HepG2 (cell line): ENCODE data around the gene MCOLN1. TPM values are rescaled to one million over a fixed set of nuclear protein-coding genes. Genes with fewer than 3 reads are reported as not detected.
A peak's percentile ranks its signal among the peaks of the same experiment; 100 is the strongest.

Experiments
- BATF2 ChIP-seq: sonication (generic); formaldehyde crosslinking; IDR thresholded peaks from 2 replicates; pipeline ENCODE4 v1.8.0; 2022; ENCODE audit warnings: mild to moderate bottlenecking, missing genetic modification reagents, moderate library complexity
- DNMT3B ChIP-seq: conservative IDR thresholded peaks from 2 replicates; pipeline ENCODE4 v1.6.1; 2016; ENCODE audit warnings: missing biosample characterization, control low read depth
- IRF1 ChIP-seq: sonication (generic); formaldehyde crosslinking; IDR thresholded peaks from 2 replicates; pipeline ENCODE4 v1.4.0; 2020; ENCODE audit warnings: low read depth, mild to moderate bottlenecking, missing genetic modification reagents
- MED1 ChIP-seq: sonication (generic); formaldehyde crosslinking; IDR thresholded peaks from 2 replicates; pipeline ENCODE4 v1.4.0; 2020; ENCODE audit warnings: missing genetic modification reagents
- NFATC3 ChIP-seq: sonication (generic); formaldehyde crosslinking; IDR thresholded peaks from 2 replicates; pipeline ENCODE4 v1.5.1; 2020; ENCODE audit warnings: mild to moderate bottlenecking, missing genetic modification reagents
- RELA ChIP-seq: sonication (generic); formaldehyde crosslinking; IDR thresholded peaks from 2 replicates; pipeline ENCODE4 v1.4.0; 2020; ENCODE audit warnings: missing genetic modification reagents
- TBX2 ChIP-seq: sonication (generic); formaldehyde crosslinking; IDR thresholded peaks from 2 replicates; pipeline ENCODE4 v1.5.0; 2020; ENCODE audit warnings: missing genetic modification reagents, mild to moderate bottlenecking, borderline replicate concordance
- TSC22D2 ChIP-seq: sonication (generic); formaldehyde crosslinking; IDR thresholded peaks from 2 replicates; pipeline ENCODE4 v1.5.1; 2020; ENCODE audit warnings: missing genetic modification reagents, mild to moderate bottlenecking, borderline replicate concordance
- ZFP82 ChIP-seq: sonication (generic); formaldehyde crosslinking; IDR thresholded peaks from 2 replicates; pipeline ENCODE4 v1.5.1; 2020; ENCODE audit warnings: mild to moderate bottlenecking, missing genetic modification reagents, borderline replicate concordance
- ZHX1 ChIP-seq: sonication (generic); formaldehyde crosslinking; IDR thresholded peaks from 2 replicates; pipeline ENCODE4 v1.8.1; 2022; ENCODE audit warnings: low read depth, mild to moderate bottlenecking, missing genetic modification reagents
- ZNF317 ChIP-seq: sonication (generic); formaldehyde crosslinking; IDR thresholded peaks from 2 replicates; pipeline ENCODE4 v1.5.0; 2020; ENCODE audit warnings: mild to moderate bottlenecking, missing genetic modification reagents
- ZNF510 ChIP-seq: sonication (generic); formaldehyde crosslinking; IDR thresholded peaks from 2 replicates; pipeline ENCODE4 v1.4.0; 2020; ENCODE audit warnings: low read depth, mild to moderate bottlenecking, missing genetic modification reagents
- ZNF577 ChIP-seq: sonication (generic); formaldehyde crosslinking; IDR thresholded peaks from 2 replicates; pipeline ENCODE4 v1.4.0; 2020; ENCODE audit warnings: mild to moderate bottlenecking, low read depth, missing genetic modification reagents, borderline replicate concordance
- ZNF615 ChIP-seq: sonication (generic); formaldehyde crosslinking; IDR thresholded peaks from 2 replicates; pipeline ENCODE4 v1.5.0; 2020; ENCODE audit warnings: mild to moderate bottlenecking, missing genetic modification reagents, borderline replicate concordance
- ZNF619 ChIP-seq: sonication (generic); formaldehyde crosslinking; IDR thresholded peaks from 2 replicates; pipeline ENCODE4 v1.4.0; 2020; ENCODE audit warnings: mild to moderate bottlenecking, missing genetic modification reagents
- ZNF883 ChIP-seq: sonication (generic); formaldehyde crosslinking; IDR thresholded peaks from 2 replicates; pipeline ENCODE4 v1.5.1; 2020; ENCODE audit warnings: mild to moderate bottlenecking, missing genetic modification reagents; ENCODE audit errors: not compliant biosample characterization
- polyA plus RNA-seq, 8 experiments: library from polyadenylated mRNA; depleted of rRNA in 3 of 8; stranded (reverse) in 7 of 8; unstranded in 1 of 8; fragments of >200 nt; fragmentation: Illumina TruSeq in 4 of 8; extraction: Trizol in 4 of 8; gene quantifications; 2 replicates each; pipeline versions ENCODE4 v1.2.1 to v1.2.3, GENCODE V29; 2011 to 2016; ENCODE audit warnings: low read depth in 4 of 8, missing spikeins in 1 of 8, mixed read lengths in 1 of 8; ENCODE audit not compliant: insufficient read depth in 1 of 8
- total RNA-seq, 5 experiments: library from RNA; depleted of rRNA; stranded (reverse); fragments of >200 nt; fragmentation: Illumina TruSeq; extraction: Trizol; gene quantifications; 2 replicates each; pipeline ENCODE4 v1.2.3, GENCODE V29; 2016; ENCODE audit warnings: low read depth in 1 of 5
- TF ChIP-seq, protein P1 (sequence below): sonication (generic); formaldehyde crosslinking; IDR thresholded peaks from 2 replicates; pipeline ENCODE4 v1.4.0; 2020; ENCODE audit warnings: mild to moderate bottlenecking, missing genetic modification reagents
- TF ChIP-seq, protein P2 (sequence below): sonication (generic); formaldehyde crosslinking; IDR thresholded peaks from 2 replicates; pipeline ENCODE4 v1.8.0; 2022; ENCODE audit warnings: low read depth, missing genetic modification reagents
- TF ChIP-seq, protein P3 (sequence below): sonication (generic); formaldehyde crosslinking; IDR thresholded peaks from 2 replicates; pipeline ENCODE4 v1.8.0; 2022; ENCODE audit warnings: mild to moderate bottlenecking, missing genetic modification reagents, moderate library complexity

Gene MCOLN1
- total and polyA plus RNA-seq, 2 of the 13 experiments (the other 11 are each of a cell fraction or from before 2014, with no cell fraction given): 3.4 to 15.7 TPM

GRCh38 chr19:7562646-7563393 lies 40.4 kb downstream of the MCOLN1 start (continued):
- TF ChIP-seq MED1 (CRISPR knock-in tag): peak; percentile 76
- 0 out of 2 replicates have a peak, but pooled peaks have one; percentile 82 for TF ChIP-seq IRF1 (CRISPR knock-in tag)
- 0 out of 2 replicates have a peak, but pooled peaks have one; percentile 51 for TF ChIP-seq ZHX1 (CRISPR knock-in tag)
- TF ChIP-seq ZNF883: peak; percentile 95
- peak; percentile 83 for TF ChIP-seq TBX2 (CRISPR knock-in tag)
- TF ChIP-seq, protein P1, sequence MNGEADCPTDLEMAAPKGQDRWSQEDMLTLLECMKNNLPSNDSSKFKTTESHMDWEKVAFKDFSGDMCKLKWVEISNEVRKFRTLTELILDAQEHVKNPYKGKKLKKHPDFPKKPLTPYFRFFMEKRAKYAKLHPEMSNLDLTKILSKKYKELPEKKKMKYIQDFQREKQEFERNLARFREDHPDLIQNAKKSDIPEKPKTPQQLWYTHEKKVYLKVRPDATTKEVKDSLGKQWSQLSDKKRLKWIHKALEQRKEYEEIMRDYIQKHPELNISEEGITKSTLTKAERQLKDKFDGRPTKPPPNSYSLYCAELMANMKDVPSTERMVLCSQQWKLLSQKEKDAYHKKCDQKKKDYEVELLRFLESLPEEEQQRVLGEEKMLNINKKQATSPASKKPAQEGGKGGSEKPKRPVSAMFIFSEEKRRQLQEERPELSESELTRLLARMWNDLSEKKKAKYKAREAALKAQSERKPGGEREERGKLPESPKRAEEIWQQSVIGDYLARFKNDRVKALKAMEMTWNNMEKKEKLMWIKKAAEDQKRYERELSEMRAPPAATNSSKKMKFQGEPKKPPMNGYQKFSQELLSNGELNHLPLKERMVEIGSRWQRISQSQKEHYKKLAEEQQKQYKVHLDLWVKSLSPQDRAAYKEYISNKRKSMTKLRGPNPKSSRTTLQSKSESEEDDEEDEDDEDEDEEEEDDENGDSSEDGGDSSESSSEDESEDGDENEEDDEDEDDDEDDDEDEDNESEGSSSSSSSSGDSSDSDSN (CRISPR knock-in tag): no peak
- TF ChIP-seq, protein P2, sequence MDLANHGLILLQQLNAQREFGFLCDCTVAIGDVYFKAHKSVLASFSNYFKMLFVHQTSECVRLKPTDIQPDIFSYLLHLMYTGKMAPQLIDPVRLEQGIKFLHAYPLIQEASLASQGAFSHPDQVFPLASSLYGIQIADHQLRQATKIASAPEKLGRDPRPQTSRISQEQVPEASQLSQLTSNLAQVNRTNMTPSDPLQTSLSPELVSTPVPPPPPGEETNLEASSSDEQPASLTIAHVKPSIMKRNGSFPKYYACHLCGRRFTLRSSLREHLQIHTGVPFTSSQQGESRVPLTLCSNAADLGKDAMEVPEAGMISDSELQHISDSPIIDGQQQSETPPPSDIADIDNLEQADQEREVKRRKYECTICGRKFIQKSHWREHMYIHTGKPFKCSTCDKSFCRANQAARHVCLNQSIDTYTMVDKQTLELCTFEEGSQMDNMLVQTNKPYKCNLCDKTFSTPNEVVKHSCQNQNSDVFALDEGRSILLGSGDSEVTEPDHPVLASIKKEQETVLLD (CRISPR knock-in tag): peak; percentile 79
- no peak; the same call in 1 of the 2 replicates for TF ChIP-seq NFATC3 (CRISPR knock-in tag)
- peak; percentile 95; the same call in 1 of the 2 replicates for TF ChIP-seq ZNF615
- TF ChIP-seq, protein P3, sequence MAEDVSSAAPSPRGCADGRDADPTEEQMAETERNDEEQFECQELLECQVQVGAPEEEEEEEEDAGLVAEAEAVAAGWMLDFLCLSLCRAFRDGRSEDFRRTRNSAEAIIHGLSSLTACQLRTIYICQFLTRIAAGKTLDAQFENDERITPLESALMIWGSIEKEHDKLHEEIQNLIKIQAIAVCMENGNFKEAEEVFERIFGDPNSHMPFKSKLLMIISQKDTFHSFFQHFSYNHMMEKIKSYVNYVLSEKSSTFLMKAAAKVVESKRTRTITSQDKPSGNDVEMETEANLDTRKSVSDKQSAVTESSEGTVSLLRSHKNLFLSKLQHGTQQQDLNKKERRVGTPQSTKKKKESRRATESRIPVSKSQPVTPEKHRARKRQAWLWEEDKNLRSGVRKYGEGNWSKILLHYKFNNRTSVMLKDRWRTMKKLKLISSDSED (CRISPR knock-in tag): no peak
- TF ChIP-seq ZNF619 (CRISPR knock-in tag): no peak
- TF ChIP-seq ZNF577 (CRISPR knock-in tag): 0 out of 2 replicates have a peak, but pooled peaks have one; percentile 85
- peak; percentile 90 for TF ChIP-seq ZNF317 (CRISPR knock-in tag)
- TF ChIP-seq BATF2 (CRISPR knock-in tag): peak; percentile 93
- TF ChIP-seq DNMT3B: peak; percentile 99; the same call in 1 of the 2 replicates
- peak; percentile 95 for TF ChIP-seq ZNF510 (CRISPR knock-in tag)
- peak; percentile 94 for TF ChIP-seq RELA
- TF ChIP-seq TSC22D2 (CRISPR knock-in tag): peak; percentile 100
- peak; percentile 88; the same call in 1 of the 2 replicates for TF ChIP-seq ZFP82
